ENCODE data around the gene GNB4. TPM values are rescaled to one million over a fixed set of nuclear protein-coding genes. Genes with fewer than 3 reads are reported as not detected.

GNB4 gene
- total RNA-seq, 1 experiment from 2014 or later: 36.7 TPM

DNA sequence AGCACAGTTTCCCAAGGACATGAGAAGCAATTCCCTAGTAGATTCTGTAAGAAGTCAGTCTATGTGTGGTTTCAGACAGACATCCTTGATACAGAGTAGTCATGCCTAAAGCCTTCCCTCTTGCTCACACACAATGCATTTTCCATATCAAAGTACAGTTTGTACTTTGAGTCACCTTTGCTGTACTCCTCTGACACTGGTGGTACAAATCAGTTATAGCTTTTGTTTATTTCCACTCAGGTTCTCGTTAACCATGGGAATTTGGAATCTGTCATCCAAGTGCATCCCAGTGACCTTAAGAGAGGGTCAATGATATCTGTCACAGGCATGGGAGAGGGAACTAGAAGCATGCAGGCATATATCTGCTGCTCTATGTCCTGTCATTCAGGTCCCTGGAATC, 3.6 kb upstream of the GNB4 start (continued):
- TF ChIP-seq, protein P1, sequence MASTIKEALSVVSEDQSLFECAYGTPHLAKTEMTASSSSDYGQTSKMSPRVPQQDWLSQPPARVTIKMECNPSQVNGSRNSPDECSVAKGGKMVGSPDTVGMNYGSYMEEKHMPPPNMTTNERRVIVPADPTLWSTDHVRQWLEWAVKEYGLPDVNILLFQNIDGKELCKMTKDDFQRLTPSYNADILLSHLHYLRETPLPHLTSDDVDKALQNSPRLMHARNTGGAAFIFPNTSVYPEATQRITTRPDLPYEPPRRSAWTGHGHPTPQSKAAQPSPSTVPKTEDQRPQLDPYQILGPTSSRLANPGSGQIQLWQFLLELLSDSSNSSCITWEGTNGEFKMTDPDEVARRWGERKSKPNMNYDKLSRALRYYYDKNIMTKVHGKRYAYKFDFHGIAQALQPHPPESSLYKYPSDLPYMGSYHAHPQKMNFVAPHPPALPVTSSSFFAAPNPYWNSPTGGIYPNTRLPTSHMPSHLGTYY (CRISPR knock-in tag; IDR thresholded peaks at IDR 0.05): no peak
- TF ChIP-seq RELA (CRISPR knock-in tag; IDR thresholded peaks at IDR 0.05; ENCODE audit: borderline replicate concordance) (no peak), SMAD3 (CRISPR knock-in tag; IDR thresholded peaks at IDR 0.05; ENCODE audit: borderline replicate concordance) (no peak)
- TF ChIP-seq, protein P2, sequence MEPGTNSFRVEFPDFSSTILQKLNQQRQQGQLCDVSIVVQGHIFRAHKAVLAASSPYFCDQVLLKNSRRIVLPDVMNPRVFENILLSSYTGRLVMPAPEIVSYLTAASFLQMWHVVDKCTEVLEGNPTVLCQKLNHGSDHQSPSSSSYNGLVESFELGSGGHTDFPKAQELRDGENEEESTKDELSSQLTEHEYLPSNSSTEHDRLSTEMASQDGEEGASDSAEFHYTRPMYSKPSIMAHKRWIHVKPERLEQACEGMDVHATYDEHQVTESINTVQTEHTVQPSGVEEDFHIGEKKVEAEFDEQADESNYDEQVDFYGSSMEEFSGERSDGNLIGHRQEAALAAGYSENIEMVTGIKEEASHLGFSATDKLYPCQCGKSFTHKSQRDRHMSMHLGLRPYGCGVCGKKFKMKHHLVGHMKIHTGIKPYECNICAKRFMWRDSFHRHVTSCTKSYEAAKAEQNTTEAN (CRISPR knock-in tag; IDR thresholded peaks at IDR 0.05): no peak

DNA sequence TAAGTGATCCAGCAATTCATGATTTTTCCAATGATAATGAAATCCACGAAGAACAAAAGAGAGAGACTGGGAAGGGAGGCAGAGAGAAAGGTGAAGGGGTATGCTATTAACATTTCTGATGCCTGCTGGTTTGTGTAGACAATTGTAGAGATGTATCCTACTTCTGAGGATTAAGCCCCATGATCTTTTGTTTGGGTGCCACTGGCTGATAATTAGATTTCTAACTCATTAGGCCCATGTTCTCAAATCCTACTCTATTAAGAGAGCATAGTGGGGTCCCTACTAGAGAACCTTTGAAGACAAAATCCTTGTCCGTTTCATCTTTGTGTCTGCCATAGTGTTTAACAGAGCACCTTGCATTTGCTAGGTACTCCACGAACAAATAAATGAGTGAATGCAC, 2.7 kb upstream of the GNB4 start:
- H3K4me3 Mint-ChIP-seq: no peak overlapping the region
- no peak overlapping the region for H3K27ac Mint-ChIP-seq
- H3K27me3 Mint-ChIP-seq (ENCODE audit: low read depth): peaks cover 27% of the 10 kb centered on the region
- TF ChIP-seq, protein P3, sequence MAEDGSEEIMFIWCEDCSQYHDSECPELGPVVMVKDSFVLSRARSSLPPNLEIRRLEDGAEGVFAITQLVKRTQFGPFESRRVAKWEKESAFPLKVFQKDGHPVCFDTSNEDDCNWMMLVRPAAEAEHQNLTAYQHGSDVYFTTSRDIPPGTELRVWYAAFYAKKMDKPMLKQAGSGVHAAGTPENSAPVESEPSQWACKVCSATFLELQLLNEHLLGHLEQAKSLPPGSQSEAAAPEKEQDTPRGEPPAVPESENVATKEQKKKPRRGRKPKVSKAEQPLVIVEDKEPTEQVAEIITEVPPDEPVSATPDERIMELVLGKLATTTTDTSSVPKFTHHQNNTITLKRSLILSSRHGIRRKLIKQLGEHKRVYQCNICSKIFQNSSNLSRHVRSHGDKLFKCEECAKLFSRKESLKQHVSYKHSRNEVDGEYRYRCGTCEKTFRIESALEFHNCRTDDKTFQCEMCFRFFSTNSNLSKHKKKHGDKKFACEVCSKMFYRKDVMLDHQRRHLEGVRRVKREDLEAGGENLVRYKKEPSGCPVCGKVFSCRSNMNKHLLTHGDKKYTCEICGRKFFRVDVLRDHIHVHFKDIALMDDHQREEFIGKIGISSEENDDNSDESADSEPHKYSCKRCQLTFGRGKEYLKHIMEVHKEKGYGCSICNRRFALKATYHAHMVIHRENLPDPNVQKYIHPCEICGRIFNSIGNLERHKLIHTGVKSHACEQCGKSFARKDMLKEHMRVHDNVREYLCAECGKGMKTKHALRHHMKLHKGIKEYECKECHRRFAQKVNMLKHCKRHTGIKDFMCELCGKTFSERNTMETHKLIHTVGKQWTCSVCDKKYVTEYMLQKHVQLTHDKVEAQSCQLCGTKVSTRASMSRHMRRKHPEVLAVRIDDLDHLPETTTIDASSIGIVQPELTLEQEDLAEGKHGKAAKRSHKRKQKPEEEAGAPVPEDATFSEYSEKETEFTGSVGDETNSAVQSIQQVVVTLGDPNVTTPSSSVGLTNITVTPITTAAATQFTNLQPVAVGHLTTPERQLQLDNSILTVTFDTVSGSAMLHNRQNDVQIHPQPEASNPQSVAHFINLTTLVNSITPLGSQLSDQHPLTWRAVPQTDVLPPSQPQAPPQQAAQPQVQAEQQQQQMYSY (CRISPR knock-in tag; IDR thresholded peaks at IDR 0.05): no peak
- TF ChIP-seq MYBL2 (CRISPR knock-in tag; IDR thresholded peaks at IDR 0.05) (no peak), ZNF317 (CRISPR knock-in tag; IDR thresholded peaks at IDR 0.05; ENCODE audit: borderline replicate concordance, low read depth) (no peak), HMGA2 (CRISPR knock-in tag; IDR thresholded peaks at IDR 0.05) (no peak), NFE2L1 (CRISPR knock-in tag; IDR thresholded peaks at IDR 0.05) (no peak), CBFB (CRISPR knock-in tag; IDR thresholded peaks at IDR 0.05; ENCODE audit: low read depth) (no peak), SP1 (CRISPR knock-in tag; conservative IDR thresholded peaks at IDR 0.05) (no peak), FOXK1 (CRISPR knock-in tag; IDR thresholded peaks at IDR 0.05) (no peak)
- TF ChIP-seq, protein P4, sequence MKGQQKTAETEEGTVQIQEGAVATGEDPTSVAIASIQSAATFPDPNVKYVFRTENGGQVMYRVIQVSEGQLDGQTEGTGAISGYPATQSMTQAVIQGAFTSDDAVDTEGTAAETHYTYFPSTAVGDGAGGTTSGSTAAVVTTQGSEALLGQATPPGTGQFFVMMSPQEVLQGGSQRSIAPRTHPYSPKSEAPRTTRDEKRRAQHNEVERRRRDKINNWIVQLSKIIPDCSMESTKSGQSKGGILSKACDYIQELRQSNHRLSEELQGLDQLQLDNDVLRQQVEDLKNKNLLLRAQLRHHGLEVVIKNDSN (CRISPR knock-in tag; IDR thresholded peaks at IDR 0.05): no peak
- TF ChIP-seq, protein P5, sequence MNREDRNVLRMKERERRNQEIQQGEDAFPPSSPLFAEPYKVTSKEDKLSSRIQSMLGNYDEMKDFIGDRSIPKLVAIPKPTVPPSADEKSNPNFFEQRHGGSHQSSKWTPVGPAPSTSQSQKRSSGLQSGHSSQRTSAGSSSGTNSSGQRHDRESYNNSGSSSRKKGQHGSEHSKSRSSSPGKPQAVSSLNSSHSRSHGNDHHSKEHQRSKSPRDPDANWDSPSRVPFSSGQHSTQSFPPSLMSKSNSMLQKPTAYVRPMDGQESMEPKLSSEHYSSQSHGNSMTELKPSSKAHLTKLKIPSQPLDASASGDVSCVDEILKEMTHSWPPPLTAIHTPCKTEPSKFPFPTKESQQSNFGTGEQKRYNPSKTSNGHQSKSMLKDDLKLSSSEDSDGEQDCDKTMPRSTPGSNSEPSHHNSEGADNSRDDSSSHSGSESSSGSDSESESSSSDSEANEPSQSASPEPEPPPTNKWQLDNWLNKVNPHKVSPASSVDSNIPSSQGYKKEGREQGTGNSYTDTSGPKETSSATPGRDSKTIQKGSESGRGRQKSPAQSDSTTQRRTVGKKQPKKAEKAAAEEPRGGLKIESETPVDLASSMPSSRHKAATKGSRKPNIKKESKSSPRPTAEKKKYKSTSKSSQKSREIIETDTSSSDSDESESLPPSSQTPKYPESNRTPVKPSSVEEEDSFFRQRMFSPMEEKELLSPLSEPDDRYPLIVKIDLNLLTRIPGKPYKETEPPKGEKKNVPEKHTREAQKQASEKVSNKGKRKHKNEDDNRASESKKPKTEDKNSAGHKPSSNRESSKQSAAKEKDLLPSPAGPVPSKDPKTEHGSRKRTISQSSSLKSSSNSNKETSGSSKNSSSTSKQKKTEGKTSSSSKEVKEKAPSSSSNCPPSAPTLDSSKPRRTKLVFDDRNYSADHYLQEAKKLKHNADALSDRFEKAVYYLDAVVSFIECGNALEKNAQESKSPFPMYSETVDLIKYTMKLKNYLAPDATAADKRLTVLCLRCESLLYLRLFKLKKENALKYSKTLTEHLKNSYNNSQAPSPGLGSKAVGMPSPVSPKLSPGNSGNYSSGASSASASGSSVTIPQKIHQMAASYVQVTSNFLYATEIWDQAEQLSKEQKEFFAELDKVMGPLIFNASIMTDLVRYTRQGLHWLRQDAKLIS (CRISPR knock-in tag; IDR thresholded peaks at IDR 0.05; ENCODE audit: borderline replicate concordance): no peak
- ChIA-PET POLR2A (no interaction called here), CTCF (no interaction called here)
- ATAC-seq: no peak
- no peak for DNase-seq (ENCODE audit: low spot score)
- H3K36me3 Mint-ChIP-seq: no peaks in the 10 kb centered on the region
- no peaks in the 10 kb centered on the region for H3K9me3 Mint-ChIP-seq
- peaks cover 47% of the 10 kb centered on the region for H3K4me1 Mint-ChIP-seq
